ENCODE measurements around the gene ADAMTS9. TPM values are rescaled to one million over a fixed set of nuclear protein-coding genes. Genes with fewer than 3 reads are reported as not detected.

The ADAMTS9 gene
- total and polyA plus RNA-seq, 10 of the 15 experiments (the other 5 are each of a cell fraction or from before 2014, with no cell fraction given), result 0.08 TPM; not detected in 9

DNA sequence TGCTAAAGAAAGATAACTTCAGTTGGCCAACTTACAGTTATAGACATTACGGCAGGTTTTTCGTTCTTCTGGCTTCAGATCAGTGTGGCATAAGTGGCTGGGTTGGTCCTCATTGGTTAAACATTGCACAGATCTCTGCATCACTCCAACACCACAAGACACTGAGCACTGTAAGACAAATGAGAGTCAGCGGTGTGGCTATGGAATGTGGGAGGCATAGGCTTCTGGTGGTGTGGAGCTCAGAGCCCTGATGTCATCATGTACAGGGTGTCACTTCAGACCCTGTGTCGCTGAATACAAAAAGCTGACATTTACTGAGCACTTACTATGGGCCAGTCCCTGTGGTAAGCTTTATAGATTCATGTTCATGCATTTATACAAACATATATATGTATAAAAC lies 146.0 kb downstream of the ADAMTS9 start:
- DNase-seq (ENCODE audit: low read depth, low spot score) (no peak), ATAC-seq (no peak), FAIRE-seq (no peak)
- no peak overlapping the region for H3K4me2 ChIP-seq (ENCODE audit: control insufficient read depth, insufficient read depth)
- no peak overlapping the region for H3K4me3 ChIP-seq
- H3K4me1 ChIP-seq (ENCODE audit: control insufficient read depth, insufficient read depth, low read length), result no peaks in the 10 kb centered on the region
- ChIA-PET SMC1A (ENCODE audit: uncharacterized antibody, unreplicated experiment) (no interaction called here), POLR2A (no interaction called here), RAD21 (ENCODE audit: unreplicated experiment) (no interaction called here), CTCF (no interaction called here)
- WGBS (ENCODE audit: insufficient coverage, insufficient replicate concordance, low lambda C conversion rate, missing lambda C conversion rate), result 33% methylated on average over 4 of the region's 4 CpGs
- in situ Hi-C loops (cut with MboI), result no loop called here
- BruUV-seq (replicated peaks), result no TSS peak
- intact Hi-C loops (cut with micrococcal nuclease; ENCODE audit: unreplicated experiment), result no loop called here
- no peaks in the 10 kb centered on the region for H3K79me2 ChIP-seq (ENCODE audit: control insufficient read depth, insufficient read depth, low read length)
- H3K9ac ChIP-seq (ENCODE audit: control insufficient read depth, insufficient read depth, low read length), result no peak overlapping the region
- no peak overlapping the region for H2AFZ ChIP-seq (ENCODE audit: control insufficient read depth, low read depth, low read length)
- H3K27ac ChIP-seq (ENCODE audit: control insufficient read depth, insufficient read depth), result no peak overlapping the region
- H3K36me3 ChIP-seq (ENCODE audit: control insufficient read depth in 2 of 2, insufficient read depth in 2 of 2, low read length in 1 of 2), result no peaks in the 10 kb centered on the region
- H3K27me3 ChIP-seq (replicated peaks in 1 of 2; ENCODE audit: control insufficient read depth in 2 of 2, insufficient read depth in 2 of 2, low read length in 1 of 2), result peaks cover 0 to 3% of the 10 kb centered on the region in 2 experiments; a peak in 1 of 4 replicates
- H4K20me1 ChIP-seq (ENCODE audit: control insufficient read depth, insufficient read depth), result no peaks in the 10 kb centered on the region
- H3K9me3 ChIP-seq (replicated peaks; ENCODE audit: control insufficient read depth, insufficient read depth, low read length), result no peaks in the 10 kb centered on the region
- TF ChIP-seq, protein P1, sequence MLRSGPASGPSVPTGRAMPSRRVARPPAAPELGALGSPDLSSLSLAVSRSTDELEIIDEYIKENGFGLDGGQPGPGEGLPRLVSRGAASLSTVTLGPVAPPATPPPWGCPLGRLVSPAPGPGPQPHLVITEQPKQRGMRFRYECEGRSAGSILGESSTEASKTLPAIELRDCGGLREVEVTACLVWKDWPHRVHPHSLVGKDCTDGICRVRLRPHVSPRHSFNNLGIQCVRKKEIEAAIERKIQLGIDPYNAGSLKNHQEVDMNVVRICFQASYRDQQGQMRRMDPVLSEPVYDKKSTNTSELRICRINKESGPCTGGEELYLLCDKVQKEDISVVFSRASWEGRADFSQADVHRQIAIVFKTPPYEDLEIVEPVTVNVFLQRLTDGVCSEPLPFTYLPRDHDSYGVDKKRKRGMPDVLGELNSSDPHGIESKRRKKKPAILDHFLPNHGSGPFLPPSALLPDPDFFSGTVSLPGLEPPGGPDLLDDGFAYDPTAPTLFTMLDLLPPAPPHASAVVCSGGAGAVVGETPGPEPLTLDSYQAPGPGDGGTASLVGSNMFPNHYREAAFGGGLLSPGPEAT (IDR thresholded peaks at IDR 0.05; ENCODE audit: low read depth), result no peak
- TF ChIP-seq POLR2AphosphoS5 (IDR thresholded peaks at IDR 0.05; ENCODE audit: low read length) (no peak), CHD4 (IDR thresholded peaks at IDR 0.05) (no peak), BRCA1 (IDR thresholded peaks at IDR 0.05; ENCODE audit: low read depth, low read length) (no peak), CREM (IDR thresholded peaks at IDR 0.05; ENCODE audit: low read depth) (no peak), NBN (IDR thresholded peaks at IDR 0.05) (no peak), FOXM1 (IDR thresholded peaks at IDR 0.05; ENCODE audit: low read depth, low read length) (no peak), TAF1 (IDR thresholded peaks at IDR 0.05; ENCODE audit: borderline replicate concordance, low read depth, low read length) (no peak), MTA3 (IDR thresholded peaks at IDR 0.05; ENCODE audit: borderline replicate concordance, low read length) (no peak), SUPT20H (IDR thresholded peaks at IDR 0.05; ENCODE audit: borderline replicate concordance, control insufficient read depth, low read depth, low read length) (no peak), NFXL1 (IDR thresholded peaks at IDR 0.05; ENCODE audit: borderline replicate concordance) (no peak)
- TF ChIP-seq, protein P2, sequence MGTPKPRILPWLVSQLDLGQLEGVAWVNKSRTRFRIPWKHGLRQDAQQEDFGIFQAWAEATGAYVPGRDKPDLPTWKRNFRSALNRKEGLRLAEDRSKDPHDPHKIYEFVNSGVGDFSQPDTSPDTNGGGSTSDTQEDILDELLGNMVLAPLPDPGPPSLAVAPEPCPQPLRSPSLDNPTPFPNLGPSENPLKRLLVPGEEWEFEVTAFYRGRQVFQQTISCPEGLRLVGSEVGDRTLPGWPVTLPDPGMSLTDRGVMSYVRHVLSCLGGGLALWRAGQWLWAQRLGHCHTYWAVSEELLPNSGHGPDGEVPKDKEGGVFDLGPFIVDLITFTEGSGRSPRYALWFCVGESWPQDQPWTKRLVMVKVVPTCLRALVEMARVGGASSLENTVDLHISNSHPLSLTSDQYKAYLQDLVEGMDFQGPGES (IDR thresholded peaks at IDR 0.05), result no peak
- TF ChIP-seq, protein P3, sequence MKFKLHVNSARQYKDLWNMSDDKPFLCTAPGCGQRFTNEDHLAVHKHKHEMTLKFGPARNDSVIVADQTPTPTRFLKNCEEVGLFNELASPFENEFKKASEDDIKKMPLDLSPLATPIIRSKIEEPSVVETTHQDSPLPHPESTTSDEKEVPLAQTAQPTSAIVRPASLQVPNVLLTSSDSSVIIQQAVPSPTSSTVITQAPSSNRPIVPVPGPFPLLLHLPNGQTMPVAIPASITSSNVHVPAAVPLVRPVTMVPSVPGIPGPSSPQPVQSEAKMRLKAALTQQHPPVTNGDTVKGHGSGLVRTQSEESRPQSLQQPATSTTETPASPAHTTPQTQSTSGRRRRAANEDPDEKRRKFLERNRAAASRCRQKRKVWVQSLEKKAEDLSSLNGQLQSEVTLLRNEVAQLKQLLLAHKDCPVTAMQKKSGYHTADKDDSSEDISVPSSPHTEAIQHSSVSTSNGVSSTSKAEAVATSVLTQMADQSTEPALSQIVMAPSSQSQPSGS (IDR thresholded peaks at IDR 0.05; ENCODE audit: low read length), result no peak
